Neural crest cell (in vitro differentiated cells): ENCODE results near the gene DEF6. TPM values are rescaled to one million over a fixed set of nuclear protein-coding genes. Genes with fewer than 3 reads are reported as not detected.

Experiments
- DNase-seq: peaks from one replicate; pipeline ENCODE4 v3.0.0; 2021; ENCODE audit warnings: low read depth, mixed read lengths, low spot score
- H3K27ac Mint-ChIP-seq: one replicate; pipeline ENCODE4 v1.8.0; 2021; ENCODE audit warnings: mild to moderate bottlenecking, mixed read lengths; ENCODE audit not compliant: unreplicated experiment
- H3K27me3 Mint-ChIP-seq: 2 replicates; pipeline ENCODE4 v1.8.0; 2021; ENCODE audit warnings: low read depth, mild to moderate bottlenecking, mixed read lengths
- H3K36me3 Mint-ChIP-seq: 2 replicates; pipeline ENCODE4 v1.8.0; 2021; ENCODE audit warnings: low read depth, mild to moderate bottlenecking, mixed read lengths
- H3K4me1 Mint-ChIP-seq: 2 replicates; pipeline ENCODE4 v1.8.0; 2021; ENCODE audit warnings: mixed read lengths
- H3K4me3 Mint-ChIP-seq: one replicate; pipeline ENCODE4 v1.8.0; 2021; ENCODE audit warnings: mild to moderate bottlenecking, mixed read lengths
- H3K9me3 Mint-ChIP-seq: 2 replicates; pipeline ENCODE4 v1.8.0; 2021; ENCODE audit warnings: mixed read lengths
- total RNA-seq: library from RNA; stranded (reverse); gene quantifications from 2 replicates; pipeline ENCODE4 v1.2.1, GENCODE V29; 2021
- TF ChIP-seq, protein P1 (sequence below): fragments of 200-600 bp; sonication (generic); conservative IDR thresholded peaks from 2 replicates; pipeline ENCODE4 v1.5.0; 2021; ENCODE audit warnings: antibody characterized with exemption, mild to moderate bottlenecking

The DEF6 gene
- total RNA-seq, 1 donor from 2014 or later = 1.9 TPM

DNA sequence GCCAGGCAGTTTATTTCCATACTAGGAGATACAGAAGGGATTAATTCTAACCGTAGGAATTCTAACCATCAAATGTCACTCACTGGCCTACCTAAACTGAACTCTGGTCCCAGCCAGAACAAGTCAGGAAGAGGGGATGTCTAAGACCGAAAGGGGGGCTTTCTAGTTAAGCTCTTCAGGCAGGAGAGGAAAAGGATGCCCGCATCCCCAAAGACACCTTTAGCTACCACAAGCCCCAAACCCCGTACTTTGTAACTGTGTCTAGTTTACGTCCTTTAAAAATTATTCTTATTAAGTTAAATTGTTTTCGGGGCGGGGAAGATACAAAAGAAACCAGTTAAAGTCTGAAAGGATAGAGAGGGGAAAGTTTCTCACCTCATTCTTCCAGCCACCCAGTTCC lies 39.3 kb upstream of the DEF6 start:
- Mint-ChIP-seq H3K9me3 (no peaks in the 10 kb centered on the region), H3K27ac (peak overlapping the region; percentile 97), H3K4me1 (peaks cover 39% of the 10 kb centered on the region), H3K4me3 (peak overlapping the region; percentile 99), H3K36me3 (no peaks in the 10 kb centered on the region), H3K27me3 (no peaks in the 10 kb centered on the region)
- DNase-seq = no peak
- TF ChIP-seq, protein P1, sequence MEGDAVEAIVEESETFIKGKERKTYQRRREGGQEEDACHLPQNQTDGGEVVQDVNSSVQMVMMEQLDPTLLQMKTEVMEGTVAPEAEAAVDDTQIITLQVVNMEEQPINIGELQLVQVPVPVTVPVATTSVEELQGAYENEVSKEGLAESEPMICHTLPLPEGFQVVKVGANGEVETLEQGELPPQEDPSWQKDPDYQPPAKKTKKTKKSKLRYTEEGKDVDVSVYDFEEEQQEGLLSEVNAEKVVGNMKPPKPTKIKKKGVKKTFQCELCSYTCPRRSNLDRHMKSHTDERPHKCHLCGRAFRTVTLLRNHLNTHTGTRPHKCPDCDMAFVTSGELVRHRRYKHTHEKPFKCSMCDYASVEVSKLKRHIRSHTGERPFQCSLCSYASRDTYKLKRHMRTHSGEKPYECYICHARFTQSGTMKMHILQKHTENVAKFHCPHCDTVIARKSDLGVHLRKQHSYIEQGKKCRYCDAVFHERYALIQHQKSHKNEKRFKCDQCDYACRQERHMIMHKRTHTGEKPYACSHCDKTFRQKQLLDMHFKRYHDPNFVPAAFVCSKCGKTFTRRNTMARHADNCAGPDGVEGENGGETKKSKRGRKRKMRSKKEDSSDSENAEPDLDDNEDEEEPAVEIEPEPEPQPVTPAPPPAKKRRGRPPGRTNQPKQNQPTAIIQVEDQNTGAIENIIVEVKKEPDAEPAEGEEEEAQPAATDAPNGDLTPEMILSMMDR = no peak

GRCh38 chr6:35258858-35259193 lies 38.8 kb upstream of the DEF6 start:
- Mint-ChIP-seq H3K27ac (peak overlapping the region; percentile 97), H3K27me3 (no peaks in the 10 kb centered on the region), H3K9me3 (no peaks in the 10 kb centered on the region), H3K4me1 (peaks cover 40% of the 10 kb centered on the region), H3K36me3 (no peaks in the 10 kb centered on the region), H3K4me3 (peak overlapping the region; percentile 99)
- peak; percentile 41 for DNase-seq
- TF ChIP-seq, protein P1 = peak; percentile 40

DNA sequence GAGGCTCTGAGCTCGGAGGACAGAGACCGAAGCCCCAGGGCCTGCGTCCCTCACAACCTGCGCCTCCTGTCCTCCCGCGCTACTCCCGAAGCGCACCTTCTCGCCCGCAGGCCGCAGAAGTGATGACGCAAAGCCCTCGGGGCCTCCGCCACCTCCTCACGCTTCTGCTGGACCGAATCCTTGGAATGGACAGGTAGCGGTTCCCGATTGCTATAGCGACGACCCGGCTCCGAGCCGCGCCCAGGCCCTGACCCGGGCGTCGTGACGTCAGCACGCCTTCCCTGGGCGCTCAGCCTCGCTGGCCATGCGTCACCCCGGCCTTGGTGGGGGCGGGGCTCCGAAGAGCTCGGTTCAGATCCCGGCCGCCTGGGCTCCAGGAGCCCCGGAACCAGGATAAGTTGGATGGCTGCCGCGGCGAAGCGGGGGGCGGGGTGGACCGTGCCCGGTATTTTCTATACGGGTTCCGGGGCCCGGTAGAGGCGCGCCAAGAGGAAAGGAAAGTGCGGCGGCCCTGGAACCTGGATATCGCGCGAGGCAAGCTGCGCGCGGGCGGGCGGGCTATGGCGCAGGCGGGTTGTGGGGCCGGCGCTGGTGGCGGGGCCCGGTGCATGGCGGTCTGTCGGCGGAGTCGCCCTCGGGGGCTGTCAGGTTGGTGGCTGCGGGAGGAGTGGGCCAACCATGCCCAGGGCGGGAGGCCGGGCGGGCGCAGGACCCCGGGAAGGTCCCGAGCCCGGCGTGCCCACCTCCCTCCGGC lies 38.2 kb upstream of the DEF6 start, which contains the start of gene ZNF76:
TSS of gene ZNF76 (plus strand) at position 542 of the 754 bp plus-strand sequence. CDS start 21,417 bp downstream, outside the sequence.
- Mint-ChIP-seq H3K4me3 (peak within 1 kb of the TSS; percentile 99), H3K36me3 (no peaks in the 10 kb centered on the region), H3K9me3 (no peaks in the 10 kb centered on the region), H3K27me3 (no peaks in the 10 kb centered on the region), H3K27ac (peak within 1 kb of the TSS; percentile 97), H3K4me1 (peaks cover 42% of the 10 kb centered on the region)
- TF ChIP-seq, protein P1 = peak; percentile 5
- peak; percentile 100 for DNase-seq

- Mint-ChIP-seq H3K9me3 (no peaks in the 10 kb centered on the region), H3K27ac (peak overlapping the region; percentile 7), H3K36me3 (no peaks in the 10 kb centered on the region), H3K27me3 (no peaks in the 10 kb centered on the region), H3K4me1 (peaks cover 42% of the 10 kb centered on the region), H3K4me3 (peak overlapping the region; percentile 99)
- TF ChIP-seq, protein P1 = no peak
- no peak for DNase-seq
These were observed 37.5 kb upstream of the DEF6 start for GRCh38 chr6:35259948-35260590.

GRCh38 chr6:35260591-35261570 lies 36.7 kb upstream of the DEF6 start:
- DNase-seq = no peak
- peak overlapping the region; percentile 7 for H3K27ac Mint-ChIP-seq
- H3K36me3 Mint-ChIP-seq = no peaks in the 10 kb centered on the region
- H3K4me1 Mint-ChIP-seq = peaks cover 38% of the 10 kb centered on the region
- peak overlapping the region; percentile 99 for H3K4me3 Mint-ChIP-seq
- TF ChIP-seq, protein P1 = no peak
- no peaks in the 10 kb centered on the region for H3K9me3 Mint-ChIP-seq
- H3K27me3 Mint-ChIP-seq = no peaks in the 10 kb centered on the region
